Cardiac muscle cell (in vitro differentiated cells and primary cell): ENCODE measurements around the gene FGGY. TPM values are rescaled to one million over a fixed set of nuclear protein-coding genes. Genes with fewer than 3 reads are reported as not detected.

Source experiments
- DNase-seq, 2 donors: peaks; one replicate each; pipeline versions ENCODE4 v3.0.0 to v3.0.0-alpha.2; 2010 to 2017; ENCODE audit warnings: low read depth in 1 of 2, low spot score in 1 of 2
- H3K27ac ChIP-seq: fragments of 200-600 bp; sonication (generic); 2 replicates; pipeline ENCODE4 v1.5.1; 2016
- H3K27me3 ChIP-seq: fragments of 200-600 bp; sonication (generic); 2 replicates; pipeline ENCODE4 v1.6.0; 2016; ENCODE audit warnings: control low read depth
- H3K36me3 ChIP-seq: fragments of 200-600 bp; sonication (generic); 2 replicates; pipeline ENCODE4 v1.5.1; 2016; ENCODE audit warnings: control low read depth
- H3K4me1 ChIP-seq: fragments of 200-600 bp; sonication (generic); 2 replicates; pipeline ENCODE4 v1.8.1; 2017; ENCODE audit warnings: low read depth, mild to moderate bottlenecking, mixed run types
- H3K4me3 ChIP-seq: fragments of 200-600 bp; sonication (generic); 2 replicates; pipeline ENCODE4 v1.5.1; 2016; ENCODE audit warnings: mild to moderate bottlenecking
- H3K9me3 ChIP-seq: fragments of 200-600 bp; sonication (generic); 2 replicates; pipeline ENCODE4 v1.5.1; 2017; ENCODE audit warnings: low read depth, mild to moderate bottlenecking, control low read depth
- polyA plus RNA-seq: library from polyadenylated mRNA; unstranded; fragments of >200 nt; fragmentation: Nextera tagmentation; extraction: Ambion mirVana; gene quantifications from 2 replicates; pipeline ENCODE4 v1.2.1, GENCODE V29; 2016
- total RNA-seq: library from RNA; depleted of rRNA; stranded (reverse); fragments of >200 nt; gene quantifications from 2 replicates; pipeline ENCODE4 v1.2.3, GENCODE V29; 2016
- TF ChIP-seq, protein P1 (sequence below): IDR thresholded peaks from 2 replicates; pipeline ENCODE4 v1.5.1; 2012; ENCODE audit warnings: low read depth, mild to moderate bottlenecking, low read length

Gene FGGY
- total and polyA plus RNA-seq, 2 experiments from 2014 or later: 9.8 to 14.5 TPM

DNA sequence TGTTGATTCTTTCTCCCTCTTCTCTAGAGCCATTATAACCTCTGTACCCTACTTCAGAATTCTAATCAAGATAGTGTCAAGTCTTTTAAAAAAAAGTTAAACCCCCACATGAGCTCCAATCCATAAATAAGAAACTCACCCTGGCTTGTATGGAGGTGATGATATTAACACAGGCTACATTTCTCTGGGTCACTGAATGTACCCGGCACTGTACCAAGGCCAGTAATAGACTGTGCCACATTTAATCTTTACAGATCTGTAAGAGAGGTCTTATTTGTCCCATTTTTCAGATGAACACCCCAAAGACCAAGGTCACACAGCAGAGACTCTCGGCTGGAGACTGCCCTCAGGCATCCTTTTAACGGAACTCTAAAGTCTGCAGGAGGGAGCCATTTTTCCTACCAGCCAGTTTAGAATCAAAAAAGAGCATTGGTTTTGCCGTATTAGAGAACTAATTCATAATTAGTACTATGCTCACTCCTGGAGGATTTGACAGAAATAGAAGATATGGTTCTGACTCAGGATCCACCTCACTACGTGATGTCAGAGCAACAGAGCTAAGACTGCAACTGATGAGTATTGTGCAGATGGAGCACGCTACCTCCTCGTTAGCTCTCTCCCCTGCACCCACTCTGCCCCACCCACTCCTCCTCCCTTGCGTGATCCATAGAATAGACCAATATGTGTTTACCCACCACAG is 300.7 kb downstream of the FGGY start:
- no peaks in the 10 kb centered on the region for H3K9me3 ChIP-seq
- DNase-seq: no peak
- no peak overlapping the region for H3K4me3 ChIP-seq
- H3K27me3 ChIP-seq: no peaks in the 10 kb centered on the region
- TF ChIP-seq, protein P1, sequence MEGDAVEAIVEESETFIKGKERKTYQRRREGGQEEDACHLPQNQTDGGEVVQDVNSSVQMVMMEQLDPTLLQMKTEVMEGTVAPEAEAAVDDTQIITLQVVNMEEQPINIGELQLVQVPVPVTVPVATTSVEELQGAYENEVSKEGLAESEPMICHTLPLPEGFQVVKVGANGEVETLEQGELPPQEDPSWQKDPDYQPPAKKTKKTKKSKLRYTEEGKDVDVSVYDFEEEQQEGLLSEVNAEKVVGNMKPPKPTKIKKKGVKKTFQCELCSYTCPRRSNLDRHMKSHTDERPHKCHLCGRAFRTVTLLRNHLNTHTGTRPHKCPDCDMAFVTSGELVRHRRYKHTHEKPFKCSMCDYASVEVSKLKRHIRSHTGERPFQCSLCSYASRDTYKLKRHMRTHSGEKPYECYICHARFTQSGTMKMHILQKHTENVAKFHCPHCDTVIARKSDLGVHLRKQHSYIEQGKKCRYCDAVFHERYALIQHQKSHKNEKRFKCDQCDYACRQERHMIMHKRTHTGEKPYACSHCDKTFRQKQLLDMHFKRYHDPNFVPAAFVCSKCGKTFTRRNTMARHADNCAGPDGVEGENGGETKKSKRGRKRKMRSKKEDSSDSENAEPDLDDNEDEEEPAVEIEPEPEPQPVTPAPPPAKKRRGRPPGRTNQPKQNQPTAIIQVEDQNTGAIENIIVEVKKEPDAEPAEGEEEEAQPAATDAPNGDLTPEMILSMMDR: no peak
- H3K27ac ChIP-seq: no peak overlapping the region
- H3K36me3 ChIP-seq: no peaks in the 10 kb centered on the region
- no peaks in the 10 kb centered on the region for H3K4me1 ChIP-seq

DNA sequence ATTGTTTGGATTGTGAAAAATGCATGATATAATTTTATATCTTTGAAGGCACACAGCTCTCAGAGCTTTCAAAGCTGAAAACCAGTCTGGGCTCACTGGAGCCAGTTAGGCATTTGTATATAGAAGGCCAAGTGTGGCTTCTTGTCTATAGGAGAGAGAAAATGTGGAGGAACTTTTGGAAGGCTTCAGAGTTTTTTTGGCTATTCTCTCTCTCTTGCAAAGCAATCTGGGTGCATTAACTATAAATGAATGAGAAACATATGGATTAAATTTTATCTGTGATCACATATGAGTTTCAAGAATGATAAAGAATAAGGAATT is 301.2 kb downstream of the FGGY start:
- TF ChIP-seq, protein P1: no peak
- Histone ChIP-seq H3K36me3 (no peaks in the 10 kb centered on the region), H3K4me1 (no peaks in the 10 kb centered on the region), H3K27ac (no peak overlapping the region), H3K27me3 (no peaks in the 10 kb centered on the region), H3K4me3 (no peak overlapping the region), H3K9me3 (no peaks in the 10 kb centered on the region)
- no peak for DNase-seq

DNA sequence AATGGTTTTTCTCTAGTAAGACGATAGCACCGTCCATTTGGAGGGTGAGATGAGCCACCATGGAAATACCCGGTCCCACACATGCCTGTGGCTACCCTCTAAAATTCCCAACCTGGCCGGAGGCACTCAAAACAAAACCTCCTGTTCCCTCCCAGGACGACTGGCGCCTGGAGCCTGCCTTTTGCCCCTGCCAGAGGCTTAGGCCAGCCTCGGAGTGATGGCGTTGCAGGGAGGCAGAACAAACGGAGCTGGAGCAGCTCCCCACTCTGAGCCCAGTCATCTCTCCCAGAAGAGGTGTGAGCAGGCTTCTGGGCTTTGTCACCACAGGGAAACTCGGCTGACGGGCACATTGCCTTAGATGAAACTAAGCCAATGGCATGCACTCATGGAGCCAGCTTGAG is 304.1 kb downstream of the FGGY start:
- Histone ChIP-seq H3K4me3 (no peak overlapping the region), H3K27ac (no peak overlapping the region), H3K9me3 (no peaks in the 10 kb centered on the region), H3K36me3 (no peaks in the 10 kb centered on the region), H3K27me3 (no peaks in the 10 kb centered on the region), H3K4me1 (no peaks in the 10 kb centered on the region)
- TF ChIP-seq, protein P1: no peak
- peak; percentile 15 to 42 for DNase-seq

DNA sequence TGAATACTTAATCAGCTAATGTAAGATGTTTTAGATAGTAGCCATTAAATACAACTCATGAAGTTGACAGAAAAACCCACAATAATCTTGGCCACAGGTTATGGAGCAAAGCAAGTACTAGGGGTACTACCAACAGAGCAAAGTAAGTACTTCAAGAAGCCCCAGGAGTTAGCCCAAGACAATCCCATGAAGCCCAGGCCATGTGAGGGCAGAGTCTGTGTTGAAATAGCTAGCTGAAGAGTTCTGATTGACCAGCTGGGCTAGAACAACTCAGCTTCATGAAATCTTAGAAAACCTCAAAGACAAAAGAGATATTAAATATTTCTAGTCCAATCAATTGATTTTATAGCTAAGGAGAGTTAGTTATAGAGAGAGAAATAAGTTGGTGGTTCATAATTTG is 304.9 kb downstream of the FGGY start:
- Histone ChIP-seq H3K27ac (no peak overlapping the region), H3K36me3 (no peaks in the 10 kb centered on the region), H3K27me3 (no peaks in the 10 kb centered on the region), H3K9me3 (no peaks in the 10 kb centered on the region), H3K4me3 (no peak overlapping the region), H3K4me1 (no peaks in the 10 kb centered on the region)
- no peak for DNase-seq
- TF ChIP-seq, protein P1: no peak

DNA sequence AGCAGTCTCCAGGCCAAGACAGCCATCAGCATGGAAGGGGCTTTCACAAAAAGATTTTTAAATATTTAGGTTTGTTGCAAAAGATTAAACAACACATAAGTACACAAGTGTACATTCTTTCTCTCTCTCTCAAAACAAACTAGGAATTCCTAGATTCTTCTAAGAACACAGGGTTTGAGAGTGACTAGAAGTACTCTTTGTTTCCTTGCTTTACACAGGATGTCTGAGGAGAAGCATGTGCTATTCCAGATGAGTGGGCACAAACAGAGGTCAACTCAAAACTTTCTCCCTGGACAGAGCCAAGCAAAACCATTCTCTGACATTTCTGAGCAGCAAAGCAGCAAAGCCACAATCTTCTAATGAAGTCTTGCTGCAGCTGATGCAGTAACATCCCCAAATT is 307.3 kb downstream of the FGGY start:
- DNase-seq: no peak

More for the DNA sequence above, 307.3 kb downstream of the FGGY start:
- Histone ChIP-seq H3K27ac (no peak overlapping the region), H3K4me3 (no peak overlapping the region), H3K9me3 (no peaks in the 10 kb centered on the region), H3K36me3 (no peaks in the 10 kb centered on the region), H3K4me1 (no peaks in the 10 kb centered on the region), H3K27me3 (no peaks in the 10 kb centered on the region)
- TF ChIP-seq, protein P1: no peak
